GM12878 (cell line): ENCODE data around the gene UNC5B.

Experiments used
- ASH2L ChIP-seq: fragments of 300-600, 200-600 bp; sonication (generic); IDR thresholded peaks from 2 replicates; pipeline ENCODE4 v1.6.1; 2017; ENCODE audit warnings: low read depth, mild to moderate bottlenecking, borderline replicate concordance
- BACH1 ChIP-seq: fragments of 450-650 bp; IDR thresholded peaks from 2 replicates; pipeline ENCODE4 v1.6.1; 2017; ENCODE audit warnings: mild to moderate bottlenecking, borderline replicate concordance
- EZH2 ChIP-seq: IDR thresholded peaks from 2 replicates; pipeline ENCODE4 v1.6.1; 2012; ENCODE audit warnings: low read depth, mild to moderate bottlenecking, control low read depth, inconsistent platforms, low read length, borderline replicate concordance; ENCODE audit not compliant: control insufficient read depth
- HCFC1 ChIP-seq: fragments of 150-350 bp; IDR thresholded peaks from 2 replicates; pipeline ENCODE4 v1.6.1; 2014; ENCODE audit warnings: low read length
- PAX5 ChIP-seq: IDR thresholded peaks from 2 replicates; pipeline ENCODE4 v1.6.1; 2011; ENCODE audit warnings: low read depth, low read length, borderline replicate concordance
- POLR2AphosphoS2 ChIP-seq: IDR thresholded peaks from 2 replicates; pipeline ENCODE4 v1.6.1; 2011; ENCODE audit warnings: low read depth, mild to moderate bottlenecking, low read length, improper control_type of control experiment, moderate library complexity
- SIX5 ChIP-seq: IDR thresholded peaks from 2 replicates; pipeline ENCODE4 v1.6.1; 2011; ENCODE audit warnings: mild to moderate bottlenecking, low read depth, low read length, moderate library complexity; ENCODE audit not compliant: severe bottlenecking
- SREBF2 ChIP-seq: IDR thresholded peaks from 2 replicates; pipeline ENCODE4 v1.6.1; 2012; ENCODE audit warnings: mild to moderate bottlenecking, low read length
- TBL1XR1 ChIP-seq: IDR thresholded peaks from 2 replicates; pipeline ENCODE4 v1.6.1; 2012; ENCODE audit warnings: low read depth, low read length, improper control_type of control experiment
- TF ChIP-seq, protein P1 (sequence below), 3 experiments: IDR thresholded peaks in 2 of 3; conservative IDR thresholded peaks in 1 of 3; 2 replicates each; pipeline ENCODE4 v1.5.1; 2011; ENCODE audit warnings: low read depth in 3 of 3, low read length in 3 of 3, mild to moderate bottlenecking in 3 of 3, control low read depth in 2 of 3, moderate library complexity in 2 of 3, inconsistent platforms in 1 of 3, mixed read lengths in 1 of 3; ENCODE audit not compliant: control insufficient read depth in 2 of 3, insufficient read depth in 1 of 3; ENCODE audit errors: extremely low read depth in 1 of 3
- TF ChIP-seq, protein P2 (sequence below): IDR thresholded peaks from 2 replicates; pipeline ENCODE4 v1.6.1; 2012; ENCODE audit warnings: mild to moderate bottlenecking, low read depth, low read length
- TF ChIP-seq, protein P3 (sequence below): fragments of 450-650 bp; IDR thresholded peaks from 2 replicates; pipeline ENCODE4 v1.6.1; 2016; ENCODE audit warnings: mild to moderate bottlenecking

DNA sequence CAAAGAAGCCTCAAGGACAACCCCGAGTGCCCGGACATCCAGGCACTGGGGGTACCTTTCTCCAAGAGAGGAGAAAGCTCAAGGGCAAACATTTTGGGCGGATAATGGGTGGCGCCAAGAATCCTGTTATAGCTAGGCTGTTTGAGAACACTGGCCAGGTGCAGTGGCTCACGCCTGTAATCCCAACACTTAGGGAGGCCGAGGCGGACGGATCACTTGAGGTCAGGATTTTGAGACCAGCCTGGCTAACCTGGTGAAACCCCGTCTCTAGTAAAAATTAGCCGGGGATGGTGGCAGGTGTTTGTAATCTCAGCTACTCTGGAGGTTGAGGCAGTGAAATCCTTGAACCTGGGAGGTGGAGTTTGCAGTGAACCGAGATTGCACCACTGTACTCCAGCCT, 25.2 kb upstream of the UNC5B start:
- TF ChIP-seq, protein P1, sequence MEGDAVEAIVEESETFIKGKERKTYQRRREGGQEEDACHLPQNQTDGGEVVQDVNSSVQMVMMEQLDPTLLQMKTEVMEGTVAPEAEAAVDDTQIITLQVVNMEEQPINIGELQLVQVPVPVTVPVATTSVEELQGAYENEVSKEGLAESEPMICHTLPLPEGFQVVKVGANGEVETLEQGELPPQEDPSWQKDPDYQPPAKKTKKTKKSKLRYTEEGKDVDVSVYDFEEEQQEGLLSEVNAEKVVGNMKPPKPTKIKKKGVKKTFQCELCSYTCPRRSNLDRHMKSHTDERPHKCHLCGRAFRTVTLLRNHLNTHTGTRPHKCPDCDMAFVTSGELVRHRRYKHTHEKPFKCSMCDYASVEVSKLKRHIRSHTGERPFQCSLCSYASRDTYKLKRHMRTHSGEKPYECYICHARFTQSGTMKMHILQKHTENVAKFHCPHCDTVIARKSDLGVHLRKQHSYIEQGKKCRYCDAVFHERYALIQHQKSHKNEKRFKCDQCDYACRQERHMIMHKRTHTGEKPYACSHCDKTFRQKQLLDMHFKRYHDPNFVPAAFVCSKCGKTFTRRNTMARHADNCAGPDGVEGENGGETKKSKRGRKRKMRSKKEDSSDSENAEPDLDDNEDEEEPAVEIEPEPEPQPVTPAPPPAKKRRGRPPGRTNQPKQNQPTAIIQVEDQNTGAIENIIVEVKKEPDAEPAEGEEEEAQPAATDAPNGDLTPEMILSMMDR (IDR thresholded peaks at IDR 0.05 in 2 of 3, conservative IDR thresholded peaks at IDR 0.05 in 1 of 3; ENCODE audit: control insufficient read depth in 2 of 3, extremely low read depth in 1 of 3, insufficient read depth in 1 of 3, low read depth in 3 of 3, low read length in 3 of 3), result no peak
- TF ChIP-seq EZH2 (no peak), SREBF2 (no peak), ASH2L (no peak), SIX5 (no peak), POLR2AphosphoS2 (no peak), TBL1XR1 (no peak), BACH1 (no peak), PAX5 (no peak), HCFC1 (no peak)
- TF ChIP-seq, protein P2, sequence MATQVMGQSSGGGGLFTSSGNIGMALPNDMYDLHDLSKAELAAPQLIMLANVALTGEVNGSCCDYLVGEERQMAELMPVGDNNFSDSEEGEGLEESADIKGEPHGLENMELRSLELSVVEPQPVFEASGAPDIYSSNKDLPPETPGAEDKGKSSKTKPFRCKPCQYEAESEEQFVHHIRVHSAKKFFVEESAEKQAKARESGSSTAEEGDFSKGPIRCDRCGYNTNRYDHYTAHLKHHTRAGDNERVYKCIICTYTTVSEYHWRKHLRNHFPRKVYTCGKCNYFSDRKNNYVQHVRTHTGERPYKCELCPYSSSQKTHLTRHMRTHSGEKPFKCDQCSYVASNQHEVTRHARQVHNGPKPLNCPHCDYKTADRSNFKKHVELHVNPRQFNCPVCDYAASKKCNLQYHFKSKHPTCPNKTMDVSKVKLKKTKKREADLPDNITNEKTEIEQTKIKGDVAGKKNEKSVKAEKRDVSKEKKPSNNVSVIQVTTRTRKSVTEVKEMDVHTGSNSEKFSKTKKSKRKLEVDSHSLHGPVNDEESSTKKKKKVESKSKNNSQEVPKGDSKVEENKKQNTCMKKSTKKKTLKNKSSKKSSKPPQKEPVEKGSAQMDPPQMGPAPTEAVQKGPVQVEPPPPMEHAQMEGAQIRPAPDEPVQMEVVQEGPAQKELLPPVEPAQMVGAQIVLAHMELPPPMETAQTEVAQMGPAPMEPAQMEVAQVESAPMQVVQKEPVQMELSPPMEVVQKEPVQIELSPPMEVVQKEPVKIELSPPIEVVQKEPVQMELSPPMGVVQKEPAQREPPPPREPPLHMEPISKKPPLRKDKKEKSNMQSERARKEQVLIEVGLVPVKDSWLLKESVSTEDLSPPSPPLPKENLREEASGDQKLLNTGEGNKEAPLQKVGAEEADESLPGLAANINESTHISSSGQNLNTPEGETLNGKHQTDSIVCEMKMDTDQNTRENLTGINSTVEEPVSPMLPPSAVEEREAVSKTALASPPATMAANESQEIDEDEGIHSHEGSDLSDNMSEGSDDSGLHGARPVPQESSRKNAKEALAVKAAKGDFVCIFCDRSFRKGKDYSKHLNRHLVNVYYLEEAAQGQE, result no peak
- TF ChIP-seq, protein P3, sequence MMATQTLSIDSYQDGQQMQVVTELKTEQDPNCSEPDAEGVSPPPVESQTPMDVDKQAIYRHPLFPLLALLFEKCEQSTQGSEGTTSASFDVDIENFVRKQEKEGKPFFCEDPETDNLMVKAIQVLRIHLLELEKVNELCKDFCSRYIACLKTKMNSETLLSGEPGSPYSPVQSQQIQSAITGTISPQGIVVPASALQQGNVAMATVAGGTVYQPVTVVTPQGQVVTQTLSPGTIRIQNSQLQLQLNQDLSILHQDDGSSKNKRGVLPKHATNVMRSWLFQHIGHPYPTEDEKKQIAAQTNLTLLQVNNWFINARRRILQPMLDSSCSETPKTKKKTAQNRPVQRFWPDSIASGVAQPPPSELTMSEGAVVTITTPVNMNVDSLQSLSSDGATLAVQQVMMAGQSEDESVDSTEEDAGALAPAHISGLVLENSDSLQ, result no peak
